Activated CD4-positive, alpha-beta T cell treated with anti-CD3 and anti-CD28 coated beads, Interleukin-2, amount 50 U/mL, for 24 hours (primary cell): ENCODE data around the gene UBE2N.
A peak's percentile ranks its signal among the peaks of the same experiment; 100 is the strongest.
"Not testable (repeated sequence)": the region's sequence is repeated elsewhere in the genome, so short reads cannot be mapped to it uniquely, and the experiment has no call there.

Source experiments
- DNase-seq, 2 donors: peaks; one replicate each; pipeline ENCODE4 v3.0.0-alpha.2; 2020; ENCODE audit warnings: low read depth in 1 of 2, low spot score in 1 of 2

UBE2N gene

GRCh38 chr12:93381976-93382437 is 59.7 kb downstream of the UBE2N start:
- not testable (repeated sequence) for DNase-seq

GRCh38 chr12:93381161-93381975 is 60.4 kb downstream of the UBE2N start:
- no peak for DNase-seq

GRCh38 chr12:93380480-93381121 is 61.1 kb downstream of the UBE2N start:
- no peak for DNase-seq

GRCh38 chr12:93379981-93380361 is 61.8 kb downstream of the UBE2N start:
- DNase-seq, result no peak

- no peak for DNase-seq
Measured at GRCh38 chr12:93379326-93379980, 62.3 kb downstream of the UBE2N start.

- DNase-seq, result no peak
Measured at GRCh38 chr12:93378998-93379325, 62.8 kb downstream of the UBE2N start.

GRCh38 chr12:93378196-93378997 is 63.4 kb downstream of the UBE2N start:
- DNase-seq, result peak; percentile 40 to 53

GRCh38 chr12:93377252-93378195 is 64.2 kb downstream of the UBE2N start, which contains the start of gene NUDT4:
Gene NUDT4, plus strand, starts transcription at chr12:93377925. Its CDS starts 398 bp downstream, at chr12:93378323.
- DNase-seq, result peak; percentile 94 to 95

GRCh38 chr12:93376436-93377251 is 65.1 kb downstream of the UBE2N start:
- no peak for DNase-seq

GRCh38 chr12:93375906-93376305 is 65.8 kb downstream of the UBE2N start:
- no peak for DNase-seq

GRCh38 chr12:93373961-93374656 is 67.6 kb downstream of the UBE2N start:
- DNase-seq, result no peak

- DNase-seq, result no peak
Measured at GRCh38 chr12:93370947-93371346, 70.8 kb downstream of the UBE2N start.

- no peak for DNase-seq
Measured at GRCh38 chr12:93369505-93369904, 72.2 kb downstream of the UBE2N start.

- DNase-seq, result no peak
Measured at GRCh38 chr12:93368766-93369165, 73.0 kb downstream of the UBE2N start.

GRCh38 chr12:93366422-93366821 is 75.3 kb downstream of the UBE2N start:
- no peak for DNase-seq

GRCh38 chr12:93365616-93366405 is 75.9 kb downstream of the UBE2N start:
- no peak for DNase-seq

GRCh38 chr12:93363841-93364297 is 77.9 kb downstream of the UBE2N start:
- no peak for DNase-seq
